ENCODE measurements around the gene UTP4.

UTP4 gene

DNA sequence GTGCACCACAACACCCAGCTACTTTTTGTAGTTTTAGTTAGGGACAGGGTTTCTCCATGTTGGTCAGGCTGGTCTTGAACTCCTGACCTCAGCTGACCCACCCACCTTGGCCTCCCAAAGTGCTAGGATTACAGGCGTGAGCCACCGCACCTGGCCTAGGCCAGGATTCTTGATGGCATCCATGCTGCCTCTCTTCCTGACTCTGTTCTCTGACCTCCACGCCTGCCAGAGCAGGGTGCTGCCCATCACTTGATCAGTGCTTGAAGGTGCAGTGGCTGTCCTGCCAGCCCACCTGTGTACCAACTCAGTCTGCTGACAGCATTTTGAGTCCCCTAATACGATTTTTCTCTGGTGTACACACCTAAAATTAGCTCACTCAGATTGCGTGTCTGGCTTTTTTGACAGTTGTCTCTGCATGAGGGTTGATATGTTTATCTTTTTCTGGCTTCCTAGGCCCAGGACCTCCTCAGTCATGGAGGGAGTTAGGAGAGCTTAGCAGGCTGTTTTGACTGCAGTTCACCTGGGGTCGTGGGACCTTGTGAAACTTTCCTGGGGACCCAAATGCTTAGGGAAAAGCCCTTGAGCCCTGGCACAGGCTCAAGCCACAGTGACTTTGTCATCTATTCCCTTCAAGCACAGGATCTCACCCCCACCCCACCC lies 21.1 kb upstream of the UTP4 start:
- TF ChIP-seq, protein P1, sequence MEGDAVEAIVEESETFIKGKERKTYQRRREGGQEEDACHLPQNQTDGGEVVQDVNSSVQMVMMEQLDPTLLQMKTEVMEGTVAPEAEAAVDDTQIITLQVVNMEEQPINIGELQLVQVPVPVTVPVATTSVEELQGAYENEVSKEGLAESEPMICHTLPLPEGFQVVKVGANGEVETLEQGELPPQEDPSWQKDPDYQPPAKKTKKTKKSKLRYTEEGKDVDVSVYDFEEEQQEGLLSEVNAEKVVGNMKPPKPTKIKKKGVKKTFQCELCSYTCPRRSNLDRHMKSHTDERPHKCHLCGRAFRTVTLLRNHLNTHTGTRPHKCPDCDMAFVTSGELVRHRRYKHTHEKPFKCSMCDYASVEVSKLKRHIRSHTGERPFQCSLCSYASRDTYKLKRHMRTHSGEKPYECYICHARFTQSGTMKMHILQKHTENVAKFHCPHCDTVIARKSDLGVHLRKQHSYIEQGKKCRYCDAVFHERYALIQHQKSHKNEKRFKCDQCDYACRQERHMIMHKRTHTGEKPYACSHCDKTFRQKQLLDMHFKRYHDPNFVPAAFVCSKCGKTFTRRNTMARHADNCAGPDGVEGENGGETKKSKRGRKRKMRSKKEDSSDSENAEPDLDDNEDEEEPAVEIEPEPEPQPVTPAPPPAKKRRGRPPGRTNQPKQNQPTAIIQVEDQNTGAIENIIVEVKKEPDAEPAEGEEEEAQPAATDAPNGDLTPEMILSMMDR (conservative IDR thresholded peaks at IDR 0.05; ENCODE audit: low read depth, low read length) = no peak
- DNase-seq (ENCODE audit: low read depth) = no peak

DNA sequence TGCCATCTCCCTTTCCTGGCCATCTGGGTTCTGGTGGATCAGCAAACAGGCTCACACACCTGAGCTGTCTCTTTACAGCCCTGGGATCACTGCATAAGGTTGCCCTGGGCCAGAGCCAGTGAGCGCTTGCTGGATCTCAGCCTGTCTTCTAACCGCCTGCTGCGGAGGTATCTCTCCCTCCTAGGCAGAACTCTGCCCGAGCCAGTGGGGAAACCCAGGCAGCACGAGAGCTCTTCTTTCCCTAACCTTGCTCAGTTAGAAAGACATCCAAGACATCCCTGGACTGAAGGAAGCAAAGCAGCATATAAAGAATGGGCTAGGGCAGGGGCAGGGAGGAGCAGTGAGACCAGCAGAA lies 20.6 kb upstream of the UTP4 start:
- no peak for DNase-seq (ENCODE audit: low read depth)
- no peak overlapping the region for H3K4me3 ChIP-seq (ENCODE audit: low read depth, low read length)
- TF ChIP-seq, protein P1 (conservative IDR thresholded peaks at IDR 0.05; ENCODE audit: low read depth, low read length) = no peak

More for the DNA sequence above, 21.1 kb upstream of the UTP4 start:
- H3K4me3 ChIP-seq (ENCODE audit: low read depth, low read length) = no peak overlapping the region

DNA sequence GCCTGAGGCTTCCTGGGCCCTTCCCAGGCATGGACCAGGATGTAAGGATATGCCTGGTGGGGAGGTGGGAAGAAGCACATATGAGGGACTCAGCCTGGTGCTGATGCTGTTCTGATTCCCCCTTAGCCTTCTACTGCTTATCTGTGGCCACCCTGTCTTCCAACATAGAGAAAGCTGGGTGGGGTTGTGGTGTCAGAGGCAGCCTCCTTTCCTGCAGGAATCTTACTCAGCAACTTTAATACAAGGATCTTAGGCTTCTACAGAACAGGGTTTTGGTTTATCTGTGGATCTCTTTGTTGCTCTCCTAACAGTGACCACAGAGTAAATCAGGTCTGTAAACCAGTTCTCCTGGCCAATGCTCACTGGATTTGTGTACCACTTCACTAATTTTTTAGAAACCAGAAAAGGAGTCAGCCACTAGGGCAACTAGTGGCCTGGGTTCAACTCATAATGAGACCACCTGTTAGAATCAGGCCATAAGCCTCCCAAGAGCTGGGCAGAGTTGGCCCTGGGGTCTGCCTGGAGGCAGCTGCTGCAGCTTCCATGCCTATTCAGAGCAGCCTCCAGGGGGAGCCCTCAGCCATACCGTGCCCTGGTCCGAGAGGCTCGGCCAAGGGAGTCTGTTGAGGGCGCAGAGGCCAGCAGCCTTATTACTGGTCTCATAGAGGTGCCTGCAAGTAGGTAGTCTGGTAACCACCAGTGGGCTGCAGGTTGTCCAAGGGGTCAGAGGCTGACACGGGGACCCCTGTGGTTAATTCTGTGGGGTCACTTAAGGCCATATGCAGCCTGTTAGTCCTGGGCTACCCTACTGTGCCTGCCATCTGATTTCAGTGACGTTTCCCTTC lies 19.9 kb upstream of the UTP4 start:
- TF ChIP-seq, protein P1 (conservative IDR thresholded peaks at IDR 0.05; ENCODE audit: low read depth, low read length) = peak; percentile 86
- DNase-seq (ENCODE audit: low read depth) = peak; percentile 61
- no peak overlapping the region for H3K4me3 ChIP-seq (ENCODE audit: low read depth, low read length)

DNA sequence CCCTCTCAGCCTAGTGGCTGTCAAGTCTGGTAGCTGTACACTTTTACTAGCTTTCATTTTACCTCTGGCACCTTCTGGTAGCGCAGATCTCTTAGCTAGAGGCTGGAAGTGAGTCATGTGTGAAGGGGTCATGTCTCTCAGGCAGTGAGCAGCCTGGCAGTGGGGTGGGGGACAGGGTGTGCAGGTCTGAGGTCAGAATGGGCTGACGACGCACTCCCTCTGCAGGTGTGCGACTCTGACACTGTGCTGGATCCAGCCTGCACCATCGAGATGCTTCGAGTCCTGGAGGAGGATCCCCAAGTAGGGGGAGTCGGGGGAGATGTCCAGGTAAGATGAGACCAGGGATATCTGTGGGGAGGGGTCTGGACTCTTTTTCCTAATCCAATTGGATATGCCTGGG lies 19.2 kb upstream of the UTP4 start:
- DNase-seq (ENCODE audit: low read depth) = no peak
- no peak overlapping the region for H3K4me3 ChIP-seq (ENCODE audit: low read depth, low read length)
- TF ChIP-seq, protein P1 (conservative IDR thresholded peaks at IDR 0.05; ENCODE audit: low read depth, low read length) = no peak

DNA sequence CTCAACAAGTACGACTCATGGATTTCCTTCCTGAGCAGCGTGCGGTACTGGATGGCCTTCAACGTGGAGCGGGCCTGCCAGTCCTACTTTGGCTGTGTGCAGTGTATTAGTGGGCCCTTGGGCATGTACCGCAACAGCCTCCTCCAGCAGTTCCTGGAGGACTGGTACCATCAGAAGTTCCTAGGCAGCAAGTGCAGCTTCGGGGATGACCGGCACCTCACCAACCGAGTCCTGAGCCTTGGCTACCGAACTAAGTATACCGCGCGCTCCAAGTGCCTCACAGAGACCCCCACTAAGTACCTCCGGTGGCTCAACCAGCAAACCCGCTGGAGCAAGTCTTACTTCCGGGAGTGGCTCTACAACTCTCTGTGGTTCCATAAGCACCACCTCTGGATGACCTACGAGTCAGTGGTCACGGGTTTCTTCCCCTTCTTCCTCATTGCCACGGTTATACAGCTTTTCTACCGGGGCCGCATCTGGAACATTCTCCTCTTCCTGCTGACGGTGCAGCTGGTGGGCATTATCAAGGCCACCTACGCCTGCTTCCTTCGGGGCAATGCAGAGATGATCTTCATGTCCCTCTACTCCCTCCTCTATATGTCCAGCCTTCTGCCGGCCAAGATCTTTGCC lies 18.0 kb upstream of the UTP4 start:
- TF ChIP-seq, protein P1 (conservative IDR thresholded peaks at IDR 0.05; ENCODE audit: low read depth, low read length) = no peak
- DNase-seq (ENCODE audit: low read depth) = no peak
- no peak overlapping the region for H3K4me3 ChIP-seq (ENCODE audit: low read depth, low read length)

DNA sequence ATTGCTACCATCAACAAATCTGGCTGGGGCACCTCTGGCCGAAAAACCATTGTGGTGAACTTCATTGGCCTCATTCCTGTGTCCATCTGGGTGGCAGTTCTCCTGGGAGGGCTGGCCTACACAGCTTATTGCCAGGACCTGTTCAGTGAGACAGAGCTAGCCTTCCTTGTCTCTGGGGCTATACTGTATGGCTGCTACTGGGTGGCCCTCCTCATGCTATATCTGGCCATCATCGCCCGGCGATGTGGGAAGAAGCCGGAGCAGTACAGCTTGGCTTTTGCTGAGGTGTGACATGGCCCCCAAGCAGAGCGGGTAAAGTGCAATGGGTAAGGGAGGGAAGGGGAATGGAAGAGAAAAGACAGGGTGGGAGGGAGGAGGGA lies 17.5 kb upstream of the UTP4 start:
- DNase-seq (ENCODE audit: low read depth) = no peak

More for the DNA sequence above, 17.5 kb upstream of the UTP4 start:
- TF ChIP-seq, protein P1 (conservative IDR thresholded peaks at IDR 0.05; ENCODE audit: low read depth, low read length) = no peak
- no peak overlapping the region for H3K4me3 ChIP-seq (ENCODE audit: low read depth, low read length)
